Measurements from ENCODE around the gene HCN1.

DNA sequence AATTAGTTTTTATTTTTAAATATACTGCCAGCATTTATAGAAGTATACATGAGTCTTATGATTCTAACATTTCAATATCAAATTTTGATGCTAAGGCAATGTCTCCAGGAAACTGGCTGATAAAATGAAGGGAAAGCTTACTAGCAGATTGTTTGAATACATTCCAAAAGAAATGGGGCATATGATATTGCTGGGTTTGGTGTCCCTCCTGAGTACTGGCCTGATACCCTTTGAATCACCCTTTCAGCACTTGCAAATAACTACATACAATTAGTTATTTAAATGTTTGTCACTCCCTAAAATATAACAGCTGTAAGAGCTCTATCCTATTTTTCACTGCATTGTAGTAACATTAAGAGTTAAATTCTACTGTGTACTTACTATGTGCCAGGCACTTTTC is 360.8 kb downstream of the HCN1 start:
- no peak for TF ChIP-seq POLR2AphosphoS5 (IDR thresholded peaks at IDR 0.05)
- TF ChIP-seq EP300 (IDR thresholded peaks at IDR 0.05) = no peak
- TF ChIP-seq, protein P1, sequence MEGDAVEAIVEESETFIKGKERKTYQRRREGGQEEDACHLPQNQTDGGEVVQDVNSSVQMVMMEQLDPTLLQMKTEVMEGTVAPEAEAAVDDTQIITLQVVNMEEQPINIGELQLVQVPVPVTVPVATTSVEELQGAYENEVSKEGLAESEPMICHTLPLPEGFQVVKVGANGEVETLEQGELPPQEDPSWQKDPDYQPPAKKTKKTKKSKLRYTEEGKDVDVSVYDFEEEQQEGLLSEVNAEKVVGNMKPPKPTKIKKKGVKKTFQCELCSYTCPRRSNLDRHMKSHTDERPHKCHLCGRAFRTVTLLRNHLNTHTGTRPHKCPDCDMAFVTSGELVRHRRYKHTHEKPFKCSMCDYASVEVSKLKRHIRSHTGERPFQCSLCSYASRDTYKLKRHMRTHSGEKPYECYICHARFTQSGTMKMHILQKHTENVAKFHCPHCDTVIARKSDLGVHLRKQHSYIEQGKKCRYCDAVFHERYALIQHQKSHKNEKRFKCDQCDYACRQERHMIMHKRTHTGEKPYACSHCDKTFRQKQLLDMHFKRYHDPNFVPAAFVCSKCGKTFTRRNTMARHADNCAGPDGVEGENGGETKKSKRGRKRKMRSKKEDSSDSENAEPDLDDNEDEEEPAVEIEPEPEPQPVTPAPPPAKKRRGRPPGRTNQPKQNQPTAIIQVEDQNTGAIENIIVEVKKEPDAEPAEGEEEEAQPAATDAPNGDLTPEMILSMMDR (IDR thresholded peaks at IDR 0.05) = no peak
- no peak for TF ChIP-seq POLR2A (IDR thresholded peaks at IDR 0.05)
